Esophagus muscularis mucosa (tissue), 4 donors: Measurements from ENCODE around the gene BMPR1B. TPM values are rescaled to one million over a fixed set of nuclear protein-coding genes. Genes with fewer than 3 reads are reported as not detected.

Source experiments
- DNase-seq: peaks from one replicate; pipeline ENCODE4 v3.0.0-alpha.2; 2017; ENCODE audit errors: extremely low spot score
- H3K27ac ChIP-seq, 4 donors: fragments of 200-600 bp; sonication (generic); replicated peaks in 1 of 4; 1 replicate in 3 of 4; 2 replicates in 1 of 4; pipeline ENCODE4 v1.5.1; 2016 to 2019; ENCODE audit warnings: mild to moderate bottlenecking in 1 of 4
- H3K27me3 ChIP-seq, 4 donors: fragments of 200-600 bp; sonication (generic); one replicate each; pipeline versions ENCODE4 v1.5.1 to v1.6.0; 2016 to 2019
- H3K36me3 ChIP-seq, 4 donors: fragments of 200-600 bp; sonication (generic); one replicate each; pipeline ENCODE4 v1.5.1; 2016 to 2019
- H3K4me1 ChIP-seq, 4 donors: fragments of 200-600 bp; sonication (generic); one replicate each; pipeline ENCODE4 v1.5.1; 2016 to 2019
- H3K4me3 ChIP-seq, 4 donors: fragments of 200-600 bp; sonication (generic); 1 replicate in 2 of 4; 2 replicates in 2 of 4; pipeline ENCODE4 v1.5.1; 2016 to 2019; ENCODE audit warnings: mild to moderate bottlenecking in 4 of 4, moderate library complexity in 1 of 4
- H3K9me3 ChIP-seq, 4 donors: fragments of 200-600 bp; sonication (generic); 1 replicate in 3 of 4; 2 replicates in 1 of 4; pipeline ENCODE4 v1.5.1; 2016 to 2019
- CTCF ChIP-seq, 3 experiments: fragments of 200-600 bp in 2 of 3; fragments of 450-650 bp in 1 of 3; sonication (generic) in 2 of 3; IDR thresholded peaks; one replicate each; pipeline ENCODE4 v1.5.1; 2017 to 2019; ENCODE audit warnings: antibody characterized with exemption in 3 of 3, mild to moderate bottlenecking in 2 of 3, moderate library complexity in 1 of 3
- EP300 ChIP-seq: sonication (generic); formaldehyde crosslinking; IDR thresholded peaks from one replicate; pipeline ENCODE4 v1.6.1; 2017; ENCODE audit warnings: antibody characterized with exemption
- POLR2A ChIP-seq: fragments of 450-650 bp; IDR thresholded peaks from one replicate; pipeline ENCODE4 v1.6.1; 2017; ENCODE audit warnings: antibody characterized with exemption, moderate library complexity, mild to moderate bottlenecking, low read depth
- POLR2AphosphoS5 ChIP-seq, 2 donors: sonication (generic); formaldehyde crosslinking; IDR thresholded peaks; one replicate each; pipeline ENCODE4 v1.6.1; 2017; ENCODE audit warnings: antibody characterized with exemption in 2 of 2
- WGBS: methylation state at CpG from one replicate; pipeline ENCODE4 v1.1.5; 2018; 5-methylcytosine and 5-hydroxymethylcytosine counted together
- intact Hi-C: fragments of 100-400 bp; cut with DNase I; formaldehyde crosslinking; loops from one replicate; pipeline ENCODE4 v1.15.1; 2023
- total RNA-seq, 4 donors: library from RNA; depleted of rRNA; stranded (reverse); fragments of >200 nt; gene quantifications; one replicate each; pipeline versions ENCODE4 v1.1.0 to v1.2.1, GENCODE V29; 2016

The BMPR1B gene
- total RNA-seq, 4 donors from 2014 or later: 11.3 to 22.0 (median 17.6) TPM

GRCh38 chr4:94758700-94759399 lies 1.1 kb downstream of the BMPR1B start:
- Histone ChIP-seq H3K9me3 (no peaks in the 10 kb centered on the region), H3K4me3 (peak overlapping the region; percentile 74 to 94 (median 78)), H3K36me3 (no peaks in the 10 kb centered on the region), H3K4me1 (peaks cover 5 to 44% (median 37%) of the 10 kb centered on the region in 4 donors), H3K27me3 (peaks cover 0 to 6% (median 0%) of the 10 kb centered on the region in 4 donors), H3K27ac (peak overlapping the region; percentile 83 to 93 (median 92))
- TF ChIP-seq POLR2A (no peak), CTCF (IDR thresholded peaks at IDR 0.05) (no peak), POLR2AphosphoS5 (IDR thresholded peaks at IDR 0.05) (no peak), EP300 (no peak)
- 23% methylated on average over 19 of the region's 19 CpGs for WGBS
- intact Hi-C loops: loop anchor here (5.0 to 10.0 kb wide), 3 partner anchors 134 to 333 kb away; no protein-coding TSS in a partner anchor
- no peak for DNase-seq

- no peak for DNase-seq
- 80% methylated on average over 1 of the region's 1 CpG for WGBS
- no peaks in the 10 kb centered on the region for H3K36me3 ChIP-seq
- TF ChIP-seq POLR2AphosphoS5 (IDR thresholded peaks at IDR 0.05): no peak
- TF ChIP-seq EP300: no peak
- TF ChIP-seq POLR2A: no peak
- TF ChIP-seq CTCF (IDR thresholded peaks at IDR 0.05): no peak
- intact Hi-C loops: loop anchor here (5.0 to 10.0 kb wide), 3 partner anchors 135 to 333 kb away; no protein-coding TSS in a partner anchor
- H3K27ac ChIP-seq: peak overlapping the region; percentile 71 to 93 (median 92)
- H3K27me3 ChIP-seq: peaks cover 0 to 6% (median 0%) of the 10 kb centered on the region in 4 donors
- H3K4me1 ChIP-seq: peaks cover 5 to 47% (median 39%) of the 10 kb centered on the region in 4 donors
- peak overlapping the region; percentile 74 to 94 (median 78) for H3K4me3 ChIP-seq
- no peaks in the 10 kb centered on the region for H3K9me3 ChIP-seq
Observed at GRCh38 chr4:94759767-94760211, 2.0 kb downstream of the BMPR1B start.

GRCh38 chr4:94762326-94762725 lies 4.6 kb downstream of the BMPR1B start:
- no peak for TF ChIP-seq POLR2A
- TF ChIP-seq EP300: no peak
- no peak for TF ChIP-seq POLR2AphosphoS5 (IDR thresholded peaks at IDR 0.05)
- TF ChIP-seq CTCF (IDR thresholded peaks at IDR 0.05): no peak
- 88% methylated on average over 4 of the region's 4 CpGs for WGBS
- Histone ChIP-seq H3K4me1 (peaks cover 5 to 53% (median 38%) of the 10 kb centered on the region in 4 donors), H3K27me3 (peaks cover 0 to 6% (median 0%) of the 10 kb centered on the region in 4 donors), H3K27ac (peak overlapping the region; percentile 27 to 93 (median 72)), H3K9me3 (no peaks in the 10 kb centered on the region), H3K36me3 (no peaks in the 10 kb centered on the region), H3K4me3 (no peak overlapping the region)
- DNase-seq: no peak
- intact Hi-C loops: no loop called here

- 67% methylated on average over 4 of the region's 4 CpGs for WGBS
- no peak for TF ChIP-seq EP300
- TF ChIP-seq POLR2AphosphoS5 (IDR thresholded peaks at IDR 0.05): no peak
- no peak for TF ChIP-seq POLR2A
- TF ChIP-seq CTCF (IDR thresholded peaks at IDR 0.05): no peak
- no peak for DNase-seq
- intact Hi-C loops: no loop called here
- H3K9me3 ChIP-seq: no peaks in the 10 kb centered on the region
- H3K4me1 ChIP-seq: peaks cover 5 to 56% (median 37%) of the 10 kb centered on the region in 4 donors
- peak overlapping the region; percentile 27 to 93 (median 40) for H3K27ac ChIP-seq
- H3K36me3 ChIP-seq: no peaks in the 10 kb centered on the region
- peaks cover 0 to 6% (median 0%) of the 10 kb centered on the region in 4 donors for H3K27me3 ChIP-seq
- H3K4me3 ChIP-seq: no peak overlapping the region
Observed at GRCh38 chr4:94763005-94763404, 5.2 kb downstream of the BMPR1B start.
